IgD-negative memory B cell (primary cell): ENCODE measurements around the gene TAOK1. TPM values are rescaled to one million over a fixed set of nuclear protein-coding genes. Genes with fewer than 3 reads are reported as not detected.

Experiments used
- H3K27ac Mint-ChIP-seq, 3 donors: one replicate each; pipeline ENCODE4 v1.8.0; 2020 to 2022; ENCODE audit warnings: mild to moderate bottlenecking in 3 of 3, mixed read lengths in 3 of 3, moderate library complexity in 1 of 3
- H3K27me3 Mint-ChIP-seq: one replicate; pipeline ENCODE4 v1.8.0; 2021; ENCODE audit warnings: mixed read lengths
- H3K36me3 Mint-ChIP-seq: one replicate; pipeline ENCODE4 v1.8.0; 2020; ENCODE audit warnings: mild to moderate bottlenecking, mixed read lengths
- H3K4me1 Mint-ChIP-seq, 3 donors: one replicate each; pipeline ENCODE4 v1.8.0; 2020 to 2022; ENCODE audit warnings: mixed read lengths in 3 of 3, mild to moderate bottlenecking in 1 of 3
- H3K4me3 Mint-ChIP-seq, 4 donors: one replicate each; pipeline ENCODE4 v1.8.0; 2020 to 2022; ENCODE audit warnings: mild to moderate bottlenecking in 4 of 4, mixed read lengths in 4 of 4, moderate library complexity in 3 of 4
- H3K9me3 Mint-ChIP-seq, 3 donors: one replicate each; pipeline ENCODE4 v1.8.0; 2020 to 2021; ENCODE audit warnings: mixed read lengths in 3 of 3, mild to moderate bottlenecking in 1 of 3
- polyA plus RNA-seq: library from polyadenylated mRNA; unstranded; fragments of 300-500 nt; fragmentation: Illumina TruSeq; gene quantifications from one replicate; pipeline ENCODE4 v1.2.3, GENCODE V29; 2021

TAOK1 gene
- polyA plus RNA-seq, 1 donor from 2014 or later = 4.0 TPM

GRCh38 chr17:29394761-29395160 is 4.6 kb downstream of the TAOK1 start:
- Mint-ChIP-seq H3K9me3 (no peaks in the 10 kb centered on the region), H3K27me3 (no peaks in the 10 kb centered on the region), H3K36me3 (peaks cover 9% of the 10 kb centered on the region), H3K4me1 (peaks cover 30 to 36% (median 32%) of the 10 kb centered on the region in 3 donors), H3K4me3 (peak overlapping the region in 2 of 4 donors; percentile 20 to 23), H3K27ac (no peak overlapping the region)

GRCh38 chr17:29396066-29396465 is 5.9 kb downstream of the TAOK1 start:
- Mint-ChIP-seq H3K4me1 (peaks cover 31 to 36% (median 33%) of the 10 kb centered on the region in 3 donors), H3K27me3 (no peaks in the 10 kb centered on the region), H3K27ac (no peak overlapping the region), H3K4me3 (no peak overlapping the region), H3K36me3 (peaks cover 13% of the 10 kb centered on the region), H3K9me3 (no peaks in the 10 kb centered on the region)

GRCh38 chr17:29399634-29400033 is 9.5 kb downstream of the TAOK1 start:
- H3K36me3 Mint-ChIP-seq = peaks cover 9% of the 10 kb centered on the region
- no peaks in the 10 kb centered on the region for H3K27me3 Mint-ChIP-seq
- H3K9me3 Mint-ChIP-seq = no peaks in the 10 kb centered on the region
- H3K27ac Mint-ChIP-seq = no peak overlapping the region
- H3K4me1 Mint-ChIP-seq = peaks cover 12 to 15% (median 13%) of the 10 kb centered on the region in 3 donors
- H3K4me3 Mint-ChIP-seq = no peak overlapping the region

- peaks cover 11 to 14% (median 12%) of the 10 kb centered on the region in 3 donors for H3K4me1 Mint-ChIP-seq
- H3K27ac Mint-ChIP-seq = no peak overlapping the region
- no peaks in the 10 kb centered on the region for H3K9me3 Mint-ChIP-seq
- H3K27me3 Mint-ChIP-seq = no peaks in the 10 kb centered on the region
- no peak overlapping the region for H3K4me3 Mint-ChIP-seq
- peaks cover 9% of the 10 kb centered on the region for H3K36me3 Mint-ChIP-seq
These were observed 10.7 kb downstream of the TAOK1 start for GRCh38 chr17:29400818-29401217.

GRCh38 chr17:29401258-29401657 is 11.1 kb downstream of the TAOK1 start:
- H3K27me3 Mint-ChIP-seq = no peaks in the 10 kb centered on the region
- H3K9me3 Mint-ChIP-seq = no peaks in the 10 kb centered on the region
- peaks cover 11 to 16% (median 14%) of the 10 kb centered on the region in 3 donors for H3K4me1 Mint-ChIP-seq
- peaks cover 9% of the 10 kb centered on the region for H3K36me3 Mint-ChIP-seq
- H3K27ac Mint-ChIP-seq = no peak overlapping the region
- H3K4me3 Mint-ChIP-seq = no peak overlapping the region

- no peak overlapping the region for H3K4me3 Mint-ChIP-seq
- H3K9me3 Mint-ChIP-seq = no peaks in the 10 kb centered on the region
- H3K27me3 Mint-ChIP-seq = no peaks in the 10 kb centered on the region
- peaks cover 7 to 32% (median 20%) of the 10 kb centered on the region in 3 donors for H3K4me1 Mint-ChIP-seq
- H3K36me3 Mint-ChIP-seq = no peaks in the 10 kb centered on the region
- no peak overlapping the region for H3K27ac Mint-ChIP-seq
These were observed 17.7 kb downstream of the TAOK1 start for GRCh38 chr17:29407856-29408255.

GRCh38 chr17:29409963-29410362 is 19.8 kb downstream of the TAOK1 start:
- Mint-ChIP-seq H3K27ac (no peak overlapping the region), H3K4me1 (peaks cover 9 to 30% (median 22%) of the 10 kb centered on the region in 3 donors), H3K9me3 (no peaks in the 10 kb centered on the region)

GRCh38 chr17:29412780-29413565 is 22.8 kb downstream of the TAOK1 start:
- H3K27ac Mint-ChIP-seq = no peak overlapping the region

More at GRCh38 chr17:29409963-29410362, 19.8 kb downstream of the TAOK1 start:
- no peaks in the 10 kb centered on the region for H3K27me3 Mint-ChIP-seq
- peaks cover 1% of the 10 kb centered on the region for H3K36me3 Mint-ChIP-seq
- H3K4me3 Mint-ChIP-seq = no peak overlapping the region

GRCh38 chr17:29420128-29420527 is 30.0 kb downstream of the TAOK1 start:
- Mint-ChIP-seq H3K27me3 (no peaks in the 10 kb centered on the region), H3K4me3 (no peak overlapping the region), H3K36me3 (peaks cover 4% of the 10 kb centered on the region), H3K27ac (peak overlapping the region in 1 of 3 donors; percentile 25), H3K9me3 (no peaks in the 10 kb centered on the region), H3K4me1 (peaks cover 2 to 12% (median 4%) of the 10 kb centered on the region in 3 donors)

More at GRCh38 chr17:29412780-29413565, 22.8 kb downstream of the TAOK1 start:
- Mint-ChIP-seq H3K27me3 (no peaks in the 10 kb centered on the region), H3K9me3 (no peaks in the 10 kb centered on the region), H3K4me3 (no peak overlapping the region), H3K4me1 (peaks cover 7 to 26% (median 15%) of the 10 kb centered on the region in 3 donors), H3K36me3 (peaks cover 1% of the 10 kb centered on the region)

- Mint-ChIP-seq H3K27me3 (no peaks in the 10 kb centered on the region), H3K4me3 (no peak overlapping the region), H3K27ac (no peak overlapping the region), H3K36me3 (peaks cover 2% of the 10 kb centered on the region), H3K4me1 (peaks cover 18 to 23% (median 21%) of the 10 kb centered on the region in 3 donors), H3K9me3 (no peaks in the 10 kb centered on the region)
These were observed 40.1 kb downstream of the TAOK1 start for GRCh38 chr17:29430275-29430674.

GRCh38 chr17:29433541-29433940 is 43.4 kb downstream of the TAOK1 start:
- Mint-ChIP-seq H3K36me3 (no peaks in the 10 kb centered on the region), H3K27me3 (no peaks in the 10 kb centered on the region), H3K4me1 (peaks cover 9 to 21% (median 18%) of the 10 kb centered on the region in 3 donors), H3K9me3 (no peaks in the 10 kb centered on the region), H3K27ac (peak overlapping the region in 1 of 3 donors; percentile 93), H3K4me3 (peak overlapping the region in 2 of 4 donors; percentile 63 to 75)

GRCh38 chr17:29434550-29434949 is 44.4 kb downstream of the TAOK1 start:
- no peaks in the 10 kb centered on the region for H3K27me3 Mint-ChIP-seq
- H3K4me1 Mint-ChIP-seq = peaks cover 9 to 23% (median 17%) of the 10 kb centered on the region in 3 donors
- H3K4me3 Mint-ChIP-seq = no peak overlapping the region
- no peaks in the 10 kb centered on the region for H3K9me3 Mint-ChIP-seq
- H3K27ac Mint-ChIP-seq = no peak overlapping the region
- H3K36me3 Mint-ChIP-seq = no peaks in the 10 kb centered on the region

GRCh38 chr17:29442451-29442850 is 52.3 kb downstream of the TAOK1 start:
- no peaks in the 10 kb centered on the region for H3K27me3 Mint-ChIP-seq
- peaks cover 6% of the 10 kb centered on the region for H3K36me3 Mint-ChIP-seq
- no peaks in the 10 kb centered on the region for H3K9me3 Mint-ChIP-seq
- H3K4me3 Mint-ChIP-seq = no peak overlapping the region
- H3K27ac Mint-ChIP-seq = peak overlapping the region in 1 of 3 donors; percentile 71
- H3K4me1 Mint-ChIP-seq = peaks cover 28 to 41% (median 34%) of the 10 kb centered on the region in 3 donors

- peaks cover 35 to 46% (median 38%) of the 10 kb centered on the region in 3 donors for H3K4me1 Mint-ChIP-seq
- no peak overlapping the region for H3K4me3 Mint-ChIP-seq
- peak overlapping the region in 1 of 3 donors; percentile 71 for H3K27ac Mint-ChIP-seq
- H3K27me3 Mint-ChIP-seq = no peaks in the 10 kb centered on the region
- H3K9me3 Mint-ChIP-seq = no peaks in the 10 kb centered on the region
- H3K36me3 Mint-ChIP-seq = peaks cover 9% of the 10 kb centered on the region
These were observed 53.0 kb downstream of the TAOK1 start for GRCh38 chr17:29443041-29443739.

GRCh38 chr17:29444589-29444988 is 54.4 kb downstream of the TAOK1 start:
- Mint-ChIP-seq H3K27me3 (no peaks in the 10 kb centered on the region), H3K36me3 (peaks cover 9% of the 10 kb centered on the region), H3K4me1 (peaks cover 38 to 52% (median 41%) of the 10 kb centered on the region in 3 donors), H3K4me3 (no peak overlapping the region), H3K9me3 (no peaks in the 10 kb centered on the region), H3K27ac (peak overlapping the region in 2 of 3 donors; percentile 28 to 46)
